ENCODE measurements around the gene POTEF. TPM values are rescaled to one million over a fixed set of nuclear protein-coding genes. Genes with fewer than 3 reads are reported as not detected.
"Not testable (repeated sequence)": the region's sequence is repeated elsewhere in the genome, so short reads cannot be mapped to it uniquely, and the experiment has no call there.

The POTEF gene
- total RNA-seq, 1 experiment from 2014 or later, result 10.5 TPM

GRCh38 chr2:130025931-130026330 is 103.1 kb downstream of the POTEF start:
- no CpG with 5 or more reads among the region's 1 CpG for WGBS (ENCODE audit: extremely low coverage, insufficient read length, low lambda C conversion rate)
- H3K9me3 Mint-ChIP-seq, result not testable (repeated sequence)

More at GRCh38 chr2:130025931-130026330, 103.1 kb downstream of the POTEF start:
- H3K27me3 ChIP-seq (ENCODE audit: insufficient read depth, low read length); H3K4me2 ChIP-seq (ENCODE audit: insufficient read depth, insufficient read length, low read length); H3K9ac ChIP-seq (ENCODE audit: extremely low read depth, insufficient read length, low read length); H3K14ac ChIP-seq (ENCODE audit: insufficient read depth, low read length); H3K27ac Mint-ChIP-seq; H3K4ac ChIP-seq (ENCODE audit: low read depth, low read length); H3K18ac ChIP-seq (ENCODE audit: insufficient read length, low read depth, low read length); H2AK5ac ChIP-seq (ENCODE audit: insufficient read length, low read length); H4K5ac ChIP-seq (ENCODE audit: insufficient read length, low read depth, low read length); H2BK5ac ChIP-seq (ENCODE audit: insufficient read length, low read length); H3K23ac ChIP-seq (ENCODE audit: insufficient read length, low read depth, low read length); H2BK120ac ChIP-seq (ENCODE audit: low read depth, low read length, poor library complexity, severe bottlenecking); H3K4me1 ChIP-seq (ENCODE audit: insufficient read depth, low read length); H3K4me1 Mint-ChIP-seq; H3K27ac ChIP-seq (ENCODE audit: insufficient read length, low read depth, low read length); H3K56ac ChIP-seq (ENCODE audit: insufficient read length, low read depth, low read length); H3K79me1 ChIP-seq (ENCODE audit: insufficient read depth, low read depth, low read length, poor library complexity, severe bottlenecking); H3K4me3 Mint-ChIP-seq; H2BK20ac ChIP-seq (ENCODE audit: low read depth, low read length, poor library complexity, severe bottlenecking); H2AFZ ChIP-seq (ENCODE audit: low read length); H4K91ac ChIP-seq (ENCODE audit: insufficient read length, low read depth, low read length); H3K27me3 Mint-ChIP-seq (ENCODE audit: low read depth); H4K20me1 ChIP-seq (ENCODE audit: control insufficient read depth, insufficient read depth, insufficient read length); H2BK15ac ChIP-seq (ENCODE audit: low read depth, low read length); H3K23me2 ChIP-seq (ENCODE audit: insufficient read length, low read depth, low read length, poor library complexity, severe bottlenecking); H3K79me2 ChIP-seq (ENCODE audit: insufficient read depth, low read length); H3K9me3 ChIP-seq (ENCODE audit: control insufficient read depth, low read depth, low read length); H3T11ph ChIP-seq (ENCODE audit: low read length); H4K8ac ChIP-seq (replicated peaks; ENCODE audit: insufficient read length, low read depth, low read length); H2BK12ac ChIP-seq (ENCODE audit: insufficient read length, low read depth, low read length): not testable (repeated sequence)
- TF ChIP-seq, protein P1, sequence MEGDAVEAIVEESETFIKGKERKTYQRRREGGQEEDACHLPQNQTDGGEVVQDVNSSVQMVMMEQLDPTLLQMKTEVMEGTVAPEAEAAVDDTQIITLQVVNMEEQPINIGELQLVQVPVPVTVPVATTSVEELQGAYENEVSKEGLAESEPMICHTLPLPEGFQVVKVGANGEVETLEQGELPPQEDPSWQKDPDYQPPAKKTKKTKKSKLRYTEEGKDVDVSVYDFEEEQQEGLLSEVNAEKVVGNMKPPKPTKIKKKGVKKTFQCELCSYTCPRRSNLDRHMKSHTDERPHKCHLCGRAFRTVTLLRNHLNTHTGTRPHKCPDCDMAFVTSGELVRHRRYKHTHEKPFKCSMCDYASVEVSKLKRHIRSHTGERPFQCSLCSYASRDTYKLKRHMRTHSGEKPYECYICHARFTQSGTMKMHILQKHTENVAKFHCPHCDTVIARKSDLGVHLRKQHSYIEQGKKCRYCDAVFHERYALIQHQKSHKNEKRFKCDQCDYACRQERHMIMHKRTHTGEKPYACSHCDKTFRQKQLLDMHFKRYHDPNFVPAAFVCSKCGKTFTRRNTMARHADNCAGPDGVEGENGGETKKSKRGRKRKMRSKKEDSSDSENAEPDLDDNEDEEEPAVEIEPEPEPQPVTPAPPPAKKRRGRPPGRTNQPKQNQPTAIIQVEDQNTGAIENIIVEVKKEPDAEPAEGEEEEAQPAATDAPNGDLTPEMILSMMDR (conservative IDR thresholded peaks at IDR 0.05), result peak; percentile 38; the same call in 2 of the 3 replicates
- peak; percentile 39 for DNase-seq
- peaks cover 0 to 19% (median 0%) of the 10 kb centered on the region in 3 experiments; a peak in 3 of 7 replicates for H3K36me3 Mint-ChIP-seq (ENCODE audit: insufficient read depth in 1 of 3, low read depth in 3 of 3)

Other genes starting within 250 kb of the POTEF start
- not detected in 2 replicates for gene RAB6C, start 149.6 kb downstream of the POTEF start, total RNA-seq (2021)
- 5.9 and 6.7 TPM in 2 replicates for gene CCDC74B, start 15.9 kb upstream of the POTEF start, total RNA-seq (2021)
- gene SMPD4, start 52.4 kb upstream of the POTEF start, total RNA-seq (2021), result 104 and 105 TPM in 2 replicates
- gene MZT2B, start 53.0 kb upstream of the POTEF start, total RNA-seq (2021), result 198 and 203 TPM in 2 replicates
- gene TUBA3E, start 69.2 kb upstream of the POTEF start, total RNA-seq (2021), result 0.13 and 0.26 TPM in 2 replicates
- 92.9 and 101 TPM in 2 replicates for gene IMP4, start 213.7 kb upstream of the POTEF start, total RNA-seq (2021)
- 13.0 and 16.3 TPM in 2 replicates for gene PTPN18, start 226.8 kb upstream of the POTEF start, total RNA-seq (2021)

Measured in H9 (cell line).